GM12878 (cell line): Measurements from ENCODE around the gene PHACTR1.

Source experiments
- CTCF ChIP-seq, 3 experiments: IDR thresholded peaks in 2 of 3; conservative IDR thresholded peaks in 1 of 3; 2 replicates each; pipeline ENCODE4 v1.5.1; 2011; ENCODE audit warnings: low read depth in 3 of 3, low read length in 3 of 3, mild to moderate bottlenecking in 3 of 3, control low read depth in 2 of 3, moderate library complexity in 2 of 3, inconsistent platforms in 1 of 3, mixed read lengths in 1 of 3; ENCODE audit not compliant: control insufficient read depth in 2 of 3, insufficient read depth in 1 of 3; ENCODE audit errors: extremely low read depth in 1 of 3
- EZH2 ChIP-seq: IDR thresholded peaks from 2 replicates; pipeline ENCODE4 v1.6.1; 2012; ENCODE audit warnings: low read depth, mild to moderate bottlenecking, control low read depth, inconsistent platforms, low read length, borderline replicate concordance; ENCODE audit not compliant: control insufficient read depth
- JUND ChIP-seq: IDR thresholded peaks from 2 replicates; pipeline ENCODE4 v1.6.1; 2012; ENCODE audit warnings: low read depth, mild to moderate bottlenecking, low read length, improper control_type of control experiment, moderate library complexity
- KLF5 ChIP-seq: fragments of 450-650 bp; IDR thresholded peaks from 2 replicates; pipeline ENCODE4 v1.6.1; 2014; ENCODE audit warnings: mild to moderate bottlenecking; ENCODE audit not compliant: partially characterized antibody
- POLR2AphosphoS5 ChIP-seq: IDR thresholded peaks from 2 replicates; pipeline ENCODE4 v1.6.1; 2011; ENCODE audit warnings: mild to moderate bottlenecking, low read length, inconsistent platforms
- SMC3 ChIP-seq: IDR thresholded peaks from 2 replicates; pipeline ENCODE4 v1.6.1; 2011; ENCODE audit warnings: low read length, improper control_type of control experiment, borderline replicate concordance
- ZNF24 ChIP-seq: fragments of 450-650 bp; IDR thresholded peaks from 2 replicates; pipeline ENCODE4 v1.6.1; 2017; ENCODE audit warnings: antibody characterized with exemption, mild to moderate bottlenecking
- ZNF274 ChIP-seq: IDR thresholded peaks from one replicate; pipeline ENCODE4 v1.8.0; 2011; ENCODE audit not compliant: insufficient read length, insufficient read depth
- TF ChIP-seq, protein P1 (sequence below): fragments of 450-650 bp; IDR thresholded peaks from 2 replicates; pipeline ENCODE4 v1.6.1; 2017; ENCODE audit warnings: antibody characterized with exemption, mild to moderate bottlenecking, moderate library complexity

GRCh38 chr6:13120483-13121482, 404.2 kb downstream of the PHACTR1 start:
- TF ChIP-seq KLF5 (no peak), SMC3 (no peak), CTCF (IDR thresholded peaks at IDR 0.05 in 2 of 3, conservative IDR thresholded peaks at IDR 0.05 in 1 of 3; ENCODE audit: control insufficient read depth in 2 of 3, extremely low read depth in 1 of 3, insufficient read depth in 1 of 3, low read depth in 3 of 3, low read length in 3 of 3) (no peak), POLR2AphosphoS5 (no peak), JUND (no peak), ZNF274 (no peak), EZH2 (no peak), ZNF24 (no peak)
- TF ChIP-seq, protein P1, sequence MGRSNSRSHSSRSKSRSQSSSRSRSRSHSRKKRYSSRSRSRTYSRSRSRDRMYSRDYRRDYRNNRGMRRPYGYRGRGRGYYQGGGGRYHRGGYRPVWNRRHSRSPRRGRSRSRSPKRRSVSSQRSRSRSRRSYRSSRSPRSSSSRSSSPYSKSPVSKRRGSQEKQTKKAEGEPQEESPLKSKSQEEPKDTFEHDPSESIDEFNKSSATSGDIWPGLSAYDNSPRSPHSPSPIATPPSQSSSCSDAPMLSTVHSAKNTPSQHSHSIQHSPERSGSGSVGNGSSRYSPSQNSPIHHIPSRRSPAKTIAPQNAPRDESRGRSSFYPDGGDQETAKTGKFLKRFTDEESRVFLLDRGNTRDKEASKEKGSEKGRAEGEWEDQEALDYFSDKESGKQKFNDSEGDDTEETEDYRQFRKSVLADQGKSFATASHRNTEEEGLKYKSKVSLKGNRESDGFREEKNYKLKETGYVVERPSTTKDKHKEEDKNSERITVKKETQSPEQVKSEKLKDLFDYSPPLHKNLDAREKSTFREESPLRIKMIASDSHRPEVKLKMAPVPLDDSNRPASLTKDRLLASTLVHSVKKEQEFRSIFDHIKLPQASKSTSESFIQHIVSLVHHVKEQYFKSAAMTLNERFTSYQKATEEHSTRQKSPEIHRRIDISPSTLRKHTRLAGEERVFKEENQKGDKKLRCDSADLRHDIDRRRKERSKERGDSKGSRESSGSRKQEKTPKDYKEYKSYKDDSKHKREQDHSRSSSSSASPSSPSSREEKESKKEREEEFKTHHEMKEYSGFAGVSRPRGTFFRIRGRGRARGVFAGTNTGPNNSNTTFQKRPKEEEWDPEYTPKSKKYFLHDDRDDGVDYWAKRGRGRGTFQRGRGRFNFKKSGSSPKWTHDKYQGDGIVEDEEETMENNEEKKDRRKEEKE = no peak
